Stimulated activated CD8-positive, alpha-beta memory T cell treated with anti-CD3 and anti-CD28 coated beads, Interleukin-2, amount 100 ng/mL, for 48 hours (primary cell): ENCODE measurements around the gene LOC128125822.
"Not testable (repeated sequence)": the region's sequence is repeated elsewhere in the genome, so short reads cannot be mapped to it uniquely, and the experiment has no call there.

Experiments used
- DNase-seq, 2 donors: peaks; one replicate each; pipeline ENCODE4 v3.0.0-alpha.2; 2020; ENCODE audit warnings: low read depth in 2 of 2

Gene LOC128125822

GRCh38 chr6:63582579-63583231, 10.4 kb downstream of the LOC128125822 start:
- no peak for DNase-seq

GRCh38 chr6:63584125-63584514, 11.8 kb downstream of the LOC128125822 start:
- DNase-seq, result no peak

- no peak for DNase-seq
Measured at GRCh38 chr6:63584566-63584965, 12.3 kb downstream of the LOC128125822 start.

GRCh38 chr6:63585652-63586051, 13.4 kb downstream of the LOC128125822 start:
- not testable (repeated sequence) for DNase-seq

GRCh38 chr6:63589952-63590411, 17.7 kb downstream of the LOC128125822 start:
- no peak for DNase-seq

- no peak for DNase-seq
Measured at GRCh38 chr6:63592886-63593285, 20.6 kb downstream of the LOC128125822 start.

- DNase-seq, result no peak
Measured at GRCh38 chr6:63597141-63598048, 25.1 kb downstream of the LOC128125822 start.

GRCh38 chr6:63598049-63599036, 26.1 kb downstream of the LOC128125822 start:
- peak; percentile 37 to 43 for DNase-seq

- DNase-seq, result no peak
Measured at GRCh38 chr6:63599243-63599642, 27.0 kb downstream of the LOC128125822 start.

- no peak for DNase-seq
Measured at GRCh38 chr6:63600136-63600535, 27.9 kb downstream of the LOC128125822 start.

- DNase-seq, result no peak
Measured at GRCh38 chr6:63609231-63609630, 37.0 kb downstream of the LOC128125822 start.

- no peak for DNase-seq
Measured at GRCh38 chr6:63610944-63611343, 38.7 kb downstream of the LOC128125822 start.

- no peak for DNase-seq
Measured at GRCh38 chr6:63611560-63611959, 39.3 kb downstream of the LOC128125822 start.

- DNase-seq, result no peak
Measured at GRCh38 chr6:63615590-63615989, 43.3 kb downstream of the LOC128125822 start.
